ENCODE results near the gene LILRB2.
A peak's percentile ranks its signal among the peaks of the same experiment; 100 is the strongest.
"Not testable (repeated sequence)": the region's sequence is repeated elsewhere in the genome, so short reads cannot be mapped to it uniquely, and the experiment has no call there.

Gene LILRB2

DNA sequence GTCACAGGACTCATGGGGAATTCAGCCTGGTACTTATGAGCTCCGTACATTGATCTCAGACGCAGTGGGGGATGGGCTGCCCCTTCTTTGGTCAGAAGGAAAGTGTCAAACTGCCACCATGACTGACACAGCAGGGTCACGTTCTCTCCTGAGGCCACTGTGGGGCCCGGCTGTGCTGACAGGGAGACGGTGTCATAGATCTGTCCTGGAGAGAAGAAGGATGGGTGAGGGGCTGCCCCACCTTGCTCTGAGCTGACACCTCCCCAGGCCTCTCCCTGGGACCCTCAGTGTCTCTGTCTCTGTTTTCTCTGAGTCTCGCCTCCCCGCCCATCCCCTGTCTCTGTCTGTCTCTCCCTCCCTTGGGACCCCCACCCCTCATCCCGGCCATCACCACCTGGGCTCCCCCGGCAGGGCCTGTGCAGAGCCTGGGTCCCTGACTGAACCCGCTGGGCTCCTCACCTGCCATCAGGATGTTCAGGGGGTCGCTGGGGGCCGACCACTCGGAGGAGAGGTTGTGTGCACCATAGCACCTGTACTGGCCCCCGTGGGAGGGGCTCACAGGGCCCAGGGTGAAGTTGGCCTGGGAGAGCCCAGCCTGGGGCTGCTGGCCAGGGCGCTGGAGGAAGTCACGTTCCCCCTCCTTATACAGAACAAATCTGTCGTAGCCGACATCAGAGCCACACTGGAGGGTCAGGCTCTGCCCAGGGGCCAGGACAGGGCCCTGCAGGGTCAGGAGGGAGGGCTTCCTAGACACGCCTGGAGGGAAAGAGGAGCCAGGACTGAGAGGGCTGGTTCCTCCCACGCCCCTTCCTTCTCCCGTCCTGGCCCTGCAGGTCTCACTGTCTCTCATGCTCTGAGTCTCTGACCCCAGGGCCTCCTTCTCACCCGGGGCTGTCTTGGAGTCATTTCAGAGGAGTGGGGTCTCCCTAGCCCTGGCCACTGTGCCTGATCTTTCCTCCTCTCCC lies 40.3 kb downstream of the LILRB2 start:
- DNase-seq (ENCODE audit: low read depth), result not testable (repeated sequence)

DNA sequence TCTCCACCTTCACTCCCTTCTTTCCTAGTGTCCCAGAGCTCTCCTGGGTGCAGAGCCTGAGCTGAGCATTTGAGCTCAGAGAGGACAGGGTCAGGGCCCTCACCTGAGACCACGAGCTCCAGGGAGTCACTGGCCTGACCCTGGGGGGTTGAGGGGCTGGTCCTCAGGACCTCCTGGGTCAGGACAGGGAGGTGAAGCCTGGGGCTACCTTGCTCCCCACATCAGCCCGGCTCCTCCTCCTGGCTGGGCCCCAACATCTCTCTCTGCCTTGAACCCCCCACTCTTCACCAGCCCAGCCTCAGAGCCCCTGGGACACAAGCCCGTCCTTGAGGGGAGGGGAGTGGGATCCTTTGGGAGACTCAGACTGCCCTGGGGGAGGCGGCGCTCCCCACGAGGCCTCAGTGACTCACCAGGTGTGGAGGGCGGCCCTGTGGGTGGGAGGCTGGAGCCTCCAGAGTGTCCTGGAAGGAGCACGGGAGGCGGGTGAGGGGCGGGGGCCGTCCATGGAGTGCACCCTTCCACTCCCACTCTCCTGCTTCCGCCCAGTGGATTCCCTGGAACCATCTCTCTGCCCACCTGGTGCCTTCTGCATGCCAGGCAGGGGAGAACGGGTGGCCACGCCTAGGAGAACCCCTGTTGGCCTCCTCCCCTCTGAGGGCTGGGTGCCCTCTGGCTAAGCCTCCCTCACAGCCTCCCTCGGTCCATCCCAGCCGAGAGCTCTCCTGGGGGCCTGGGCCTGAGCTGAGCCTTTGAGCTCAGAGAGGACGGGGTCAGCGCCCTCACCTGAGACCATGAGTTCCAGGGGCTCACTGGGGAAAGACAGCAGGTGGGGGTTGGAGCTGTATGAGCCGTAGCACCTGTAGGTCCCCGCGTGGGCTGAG lies 41.2 kb downstream of the LILRB2 start:
- DNase-seq (ENCODE audit: low read depth), result not testable (repeated sequence)

DNA sequence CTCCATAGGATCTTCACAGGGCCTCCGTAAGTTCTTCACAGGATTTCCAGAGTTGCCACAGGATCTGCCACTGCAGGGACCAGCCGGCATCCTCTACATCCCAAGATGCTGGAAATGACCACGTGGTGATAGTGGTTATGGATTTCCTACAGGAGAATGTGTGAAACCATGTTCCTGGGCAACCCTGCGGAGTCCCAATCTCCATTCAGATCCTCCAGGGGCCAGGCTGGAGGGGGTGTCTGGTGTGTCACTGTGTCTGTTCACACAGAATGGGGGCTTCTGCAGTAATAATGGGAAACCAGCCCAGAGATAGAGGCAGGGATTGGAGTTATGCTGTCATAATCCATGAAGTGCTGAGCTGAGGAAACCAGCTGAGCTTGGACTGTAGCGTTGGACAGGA lies 47.0 kb downstream of the LILRB2 start:
- no peak for DNase-seq (ENCODE audit: low read depth)

DNA sequence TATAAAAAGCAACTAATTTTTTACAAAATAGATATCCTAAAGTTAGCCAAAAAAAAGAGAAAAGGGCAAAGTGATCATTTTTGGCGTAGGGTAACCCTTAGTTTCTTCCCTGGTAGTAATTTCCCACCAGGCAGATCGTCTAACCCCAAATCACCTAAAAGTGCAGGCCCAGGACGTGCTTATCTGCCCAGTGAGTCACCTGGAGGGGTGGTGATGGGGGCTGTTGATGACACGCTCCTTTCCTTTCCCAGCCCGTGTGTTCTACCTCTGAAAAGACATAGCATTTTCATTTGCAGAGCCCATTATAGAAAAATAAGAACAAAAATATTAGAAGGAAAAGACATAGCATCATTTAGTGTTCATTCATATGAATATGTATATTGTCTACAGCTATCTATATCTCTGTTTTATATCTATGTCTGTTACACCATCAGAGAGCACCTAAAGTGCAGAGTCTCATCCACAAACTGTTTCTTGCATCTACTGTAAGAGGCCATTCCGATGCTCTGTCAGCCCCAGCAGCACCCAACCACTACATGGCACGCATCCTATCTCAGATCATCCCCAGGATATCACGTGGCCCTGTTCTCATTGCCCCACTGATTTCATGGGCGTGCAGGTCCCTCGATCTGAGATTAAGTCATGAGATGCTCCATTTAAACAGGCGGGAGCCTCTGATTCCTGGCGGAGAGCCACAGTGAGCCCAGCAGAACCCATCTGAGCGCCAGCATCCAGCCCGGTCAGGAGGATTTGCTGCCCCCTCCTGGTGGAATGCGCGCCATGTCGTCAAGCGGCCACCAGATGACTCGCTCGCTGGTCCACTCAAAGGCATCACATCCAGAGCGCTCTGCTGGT lies 49.6 kb downstream of the LILRB2 start:
- DNase-seq (ENCODE audit: low read depth), result peak; percentile 63

DNA sequence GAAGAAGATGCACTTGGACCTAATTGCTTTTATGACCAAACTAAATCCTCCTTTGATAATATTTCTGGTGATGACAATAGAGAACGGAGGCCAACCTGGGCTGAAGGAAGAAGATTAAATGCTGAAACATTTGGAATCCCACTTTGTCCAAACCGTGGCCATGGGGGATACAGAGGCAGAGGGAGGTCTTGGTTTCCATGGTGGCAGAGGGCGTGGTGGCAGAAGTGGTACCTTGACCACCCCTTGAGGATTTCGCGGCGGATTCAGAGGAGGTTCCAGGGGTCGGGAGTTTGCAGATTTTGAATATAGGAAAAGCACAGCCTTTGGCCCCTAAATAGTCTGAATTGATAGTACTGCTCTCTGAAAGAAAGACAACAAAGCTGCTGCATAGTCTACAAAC lies 50.9 kb downstream of the LILRB2 start:
- DNase-seq (ENCODE audit: low read depth), result no peak

DNA sequence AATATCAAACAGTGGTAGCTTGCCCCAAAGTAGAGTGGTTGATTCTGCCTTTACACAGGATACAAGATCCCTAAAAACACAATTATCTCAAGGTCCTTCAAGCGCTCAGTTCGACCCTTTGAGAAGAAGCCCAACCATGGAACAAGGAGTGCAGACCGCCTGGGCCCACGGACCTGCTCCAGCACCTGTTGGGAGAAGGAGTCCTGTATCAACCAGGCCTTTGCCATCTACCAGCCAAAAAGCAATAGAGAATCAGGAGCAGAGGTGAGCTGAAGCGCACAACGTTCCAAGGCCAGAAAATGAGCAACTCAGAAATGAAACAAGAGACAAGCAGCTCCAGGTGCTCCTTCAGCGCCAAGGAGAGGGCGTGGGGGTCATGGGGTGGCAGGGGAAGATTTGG lies 51.8 kb downstream of the LILRB2 start:
- DNase-seq (ENCODE audit: low read depth), result no peak

DNA sequence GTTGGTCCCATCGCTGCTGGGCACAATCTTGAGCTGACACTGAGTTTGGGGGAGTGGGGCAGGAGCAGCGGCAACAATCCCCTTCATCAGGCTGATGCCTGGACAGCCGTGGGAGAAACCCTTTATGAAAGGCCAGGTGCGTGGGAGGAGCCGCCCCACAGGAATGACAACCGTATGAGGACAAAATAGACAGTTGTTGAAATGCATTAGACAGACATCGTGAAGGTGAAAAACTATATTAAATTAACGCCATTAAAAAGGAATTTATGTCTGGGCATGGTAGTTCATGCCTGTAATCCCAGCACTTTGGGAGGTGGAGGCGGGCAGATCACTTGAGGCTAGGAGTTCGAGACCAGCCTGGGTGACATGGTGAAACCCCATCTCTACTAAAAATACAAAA lies 56.3 kb downstream of the LILRB2 start:
- not testable (repeated sequence) for DNase-seq (ENCODE audit: low read depth)

DNA sequence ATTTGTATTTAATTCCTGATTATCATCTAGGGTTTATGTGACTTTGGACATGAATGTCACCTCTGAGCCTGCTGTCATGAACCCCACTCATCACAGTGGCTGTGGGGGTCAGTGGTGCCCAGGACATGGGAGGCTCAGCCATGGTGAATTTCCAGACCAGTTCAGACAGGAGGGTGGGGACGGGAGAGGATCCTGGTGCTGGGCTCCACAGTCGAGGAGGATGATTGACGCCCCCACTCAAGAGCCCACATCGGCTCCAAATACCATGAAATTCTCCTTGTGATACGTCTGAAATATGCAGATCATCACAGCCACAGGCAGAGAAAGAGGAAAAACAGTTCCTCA lies 57.0 kb downstream of the LILRB2 start:
- DNase-seq (ENCODE audit: low read depth), result not testable (repeated sequence)
